HG02798 (cell line): Measurements from ENCODE around the gene ZNF846.
"Not testable (repeated sequence)": the region's sequence is repeated elsewhere in the genome, so short reads cannot be mapped to it uniquely, and the experiment has no call there.

Experiments used
- ATAC-seq: cut with Tn5 transposase; IDR thresholded peaks from one replicate; pipeline ENCODE4 v1.9.1; 2021; ENCODE audit warnings: mild to moderate bottlenecking; ENCODE audit not compliant: unreplicated experiment, poor library complexity

Gene ZNF846

DNA sequence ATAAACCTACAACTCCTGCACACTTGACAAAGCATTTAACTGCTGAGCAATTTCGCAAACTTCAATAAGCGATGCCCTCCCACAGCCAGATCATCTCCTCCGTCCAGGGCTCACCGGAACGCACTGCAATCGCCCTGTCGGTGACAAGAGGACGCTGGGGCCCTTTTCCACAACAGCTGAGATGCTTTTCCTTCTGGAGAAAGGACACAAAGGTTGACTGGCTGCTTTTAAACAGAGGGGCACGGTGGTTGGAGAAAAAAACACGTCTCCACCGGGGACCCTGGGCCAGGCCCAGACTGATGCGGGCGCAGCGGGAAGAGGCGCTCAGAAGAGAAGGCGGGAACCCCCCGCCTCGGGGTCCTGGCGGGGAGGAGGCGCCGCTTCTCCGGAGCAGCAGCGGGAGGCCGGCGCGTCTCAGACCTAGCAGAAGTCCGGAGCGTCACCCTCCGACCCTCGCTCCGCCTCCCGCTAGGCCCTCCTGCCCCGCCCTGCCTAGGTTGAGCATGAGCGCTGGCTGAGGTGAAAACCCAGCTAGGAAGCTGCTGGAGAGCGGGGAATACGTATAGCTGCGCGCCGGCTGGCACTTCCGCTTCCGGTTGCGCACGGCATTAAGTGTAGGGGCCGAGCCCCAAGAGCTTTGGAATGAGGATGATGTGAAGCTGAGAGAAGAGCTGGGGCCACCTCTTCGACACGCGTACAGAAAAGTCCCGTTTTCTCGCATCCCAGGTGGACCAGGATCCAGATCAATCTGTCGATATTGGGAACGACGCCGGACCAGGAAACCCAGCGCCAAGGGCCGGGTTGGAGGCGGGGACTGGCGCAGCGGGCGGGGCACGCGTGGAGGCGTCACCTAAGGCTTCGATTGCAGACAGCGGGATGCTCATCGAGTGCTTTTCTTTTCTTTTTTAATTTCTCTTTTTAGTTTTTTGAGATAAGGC is at the start of gene ZNF846:
Gene ZNF846 (minus strand): TSS at position 564 of the 938 bp plus-strand sequence. CDS start 3,788 bp downstream, outside the sequence.
- ATAC-seq, result peak; percentile 98

DNA sequence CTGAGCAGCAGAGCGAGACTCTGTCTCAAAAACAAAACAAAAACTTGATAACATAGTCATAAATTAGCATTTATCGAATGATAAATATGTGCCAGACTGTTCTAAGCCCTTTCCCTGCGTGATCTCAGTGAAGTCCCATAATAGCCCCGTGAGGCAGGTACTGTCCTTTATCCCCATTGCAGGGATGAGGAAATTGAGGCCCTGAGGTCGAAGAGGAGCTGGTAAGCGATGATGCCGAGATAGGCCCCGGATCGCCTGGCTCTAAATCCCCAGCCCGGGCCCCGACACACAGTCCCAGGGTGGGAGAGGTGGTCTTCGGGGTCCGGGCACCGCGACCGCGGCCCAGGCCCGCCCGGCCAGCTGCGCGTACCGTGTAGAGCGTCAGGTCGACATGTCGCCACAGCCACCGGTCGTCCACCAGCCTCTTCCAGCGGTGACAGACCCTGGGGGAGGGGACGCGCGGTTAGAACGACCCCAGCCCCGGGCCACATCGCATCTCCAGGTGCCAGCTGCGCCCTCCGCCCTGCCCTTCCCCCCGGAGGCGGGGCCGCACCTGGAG is 49.7 kb upstream of the ZNF846 start:
- ATAC-seq, result no peak

DNA sequence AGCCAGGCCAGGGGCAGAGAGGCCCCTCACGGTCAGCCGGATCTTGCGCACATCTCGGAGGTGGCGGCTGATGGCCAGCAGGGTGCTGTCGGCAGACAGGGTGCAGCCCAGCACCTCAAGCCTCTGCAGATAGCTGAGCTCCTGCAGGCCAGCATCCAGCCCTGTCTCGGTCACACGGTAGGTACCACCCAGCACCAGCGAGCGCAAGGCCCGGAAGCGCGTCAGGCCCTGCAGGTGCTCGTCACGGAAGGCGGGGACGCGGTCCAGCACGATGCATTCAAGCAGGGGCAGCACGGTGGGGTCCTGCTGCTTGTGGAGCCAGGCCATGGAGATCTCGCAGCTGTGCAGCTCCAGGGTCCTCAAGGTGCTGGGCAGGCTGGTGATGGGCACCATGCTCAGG is 42.6 kb upstream of the ZNF846 start:
- no peak for ATAC-seq

DNA sequence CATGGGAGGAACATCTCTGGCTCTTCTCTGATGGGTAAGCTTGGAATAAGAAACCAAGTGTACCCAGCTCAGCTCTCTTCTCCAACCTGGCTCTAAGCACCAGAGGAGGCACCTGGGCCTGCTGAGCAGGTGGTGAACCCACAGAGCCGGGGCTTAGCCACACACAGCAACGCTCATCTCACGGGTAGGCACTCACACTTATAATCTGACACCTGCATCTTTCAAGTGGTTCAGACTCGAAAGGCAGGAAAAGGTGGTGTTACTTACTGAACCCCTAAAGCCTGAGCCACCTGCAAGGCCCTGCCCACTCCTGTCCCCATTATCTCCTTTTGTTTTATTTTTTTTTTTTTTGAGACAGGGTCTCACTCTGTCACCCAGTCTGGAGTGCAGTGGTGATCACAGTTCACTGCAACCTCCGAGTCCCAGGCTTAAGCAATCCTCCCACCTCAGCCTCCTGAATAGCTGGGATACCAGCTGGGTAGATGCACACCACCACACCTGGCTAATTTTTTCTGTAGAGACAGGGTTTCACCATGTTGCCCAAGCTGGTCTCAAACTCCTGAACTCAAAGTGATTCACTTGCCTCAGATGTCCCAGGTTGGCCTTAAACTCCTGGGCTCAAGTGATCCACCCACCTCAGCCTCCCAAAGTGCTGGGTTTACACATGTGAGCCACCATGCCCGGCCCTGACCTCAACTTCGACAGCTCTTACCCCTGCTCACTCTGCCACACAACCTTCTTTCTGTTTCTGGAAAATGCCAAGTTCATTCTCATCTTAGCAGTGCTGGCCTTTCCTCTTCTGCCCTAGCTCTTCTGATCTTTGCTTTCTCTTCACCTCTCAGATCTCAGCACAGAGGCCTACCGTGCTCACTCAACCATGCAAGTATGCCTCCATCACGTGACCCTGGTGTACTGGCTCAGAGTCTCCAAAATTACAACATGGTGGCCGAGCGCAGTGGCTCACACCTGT is 40.6 kb upstream of the ZNF846 start:
- ATAC-seq, result no peak

GRCh38 chr19:9806803-9807202 is 38.3 kb upstream of the ZNF846 start:
- ATAC-seq, result no peak

DNA sequence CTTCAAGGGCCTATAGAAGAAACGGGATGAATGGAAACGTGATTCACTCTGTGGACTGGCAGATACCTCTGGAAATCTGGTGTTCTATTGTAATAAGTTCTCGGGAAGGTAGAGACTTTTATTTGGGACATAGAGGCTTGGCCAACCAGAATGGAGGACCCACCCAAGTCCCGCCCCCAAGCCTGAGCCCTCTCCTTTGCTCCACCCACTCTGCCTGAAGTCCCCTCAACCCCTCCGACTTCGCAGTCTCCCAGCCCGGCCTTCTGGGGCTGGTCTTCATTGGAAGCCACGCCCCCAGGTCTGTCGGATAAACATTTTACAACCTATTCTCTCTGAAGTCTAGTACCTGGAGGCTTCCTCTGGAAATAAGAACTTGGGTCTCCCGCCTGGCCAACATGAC is 33.4 kb upstream of the ZNF846 start:
- no peak for ATAC-seq

DNA sequence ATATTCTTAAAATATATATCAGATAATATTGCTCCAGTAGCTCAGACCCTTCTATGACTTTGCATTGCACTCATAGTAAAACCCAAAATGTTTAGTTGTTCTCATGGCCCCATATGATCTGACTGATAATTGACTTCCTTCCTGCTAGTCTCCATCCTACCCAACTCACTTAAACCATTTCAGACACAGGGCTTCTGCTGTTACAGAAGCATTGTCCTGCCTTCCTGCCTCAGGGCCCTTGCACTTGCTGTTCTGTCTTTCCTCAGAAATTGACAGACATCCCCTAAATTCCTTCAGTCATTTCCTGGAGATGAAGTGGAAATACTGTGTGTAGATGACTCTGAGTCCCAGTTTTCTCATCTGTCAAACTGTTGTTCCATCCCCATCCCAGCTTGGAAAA is 30.6 kb upstream of the ZNF846 start:
- ATAC-seq, result no peak

DNA sequence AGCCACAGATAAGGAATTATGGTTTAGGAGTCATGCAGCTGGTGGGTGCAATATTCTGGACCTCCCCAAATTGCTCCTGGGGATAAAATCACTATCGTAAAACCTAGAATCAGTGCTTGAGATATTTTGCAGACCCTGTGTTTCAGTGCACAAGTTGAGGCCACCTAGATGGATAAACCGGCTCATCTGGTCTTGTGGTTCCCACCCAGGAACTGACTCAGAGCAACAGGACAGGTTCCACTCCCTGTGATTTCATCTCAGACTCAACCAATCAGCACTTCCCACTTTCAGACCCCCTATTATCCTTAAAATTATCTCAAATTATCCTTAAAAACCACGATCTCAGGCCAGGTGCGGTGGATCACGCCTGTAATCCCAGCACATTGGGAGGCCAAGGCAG is 29.3 kb upstream of the ZNF846 start:
- ATAC-seq, result no peak

DNA sequence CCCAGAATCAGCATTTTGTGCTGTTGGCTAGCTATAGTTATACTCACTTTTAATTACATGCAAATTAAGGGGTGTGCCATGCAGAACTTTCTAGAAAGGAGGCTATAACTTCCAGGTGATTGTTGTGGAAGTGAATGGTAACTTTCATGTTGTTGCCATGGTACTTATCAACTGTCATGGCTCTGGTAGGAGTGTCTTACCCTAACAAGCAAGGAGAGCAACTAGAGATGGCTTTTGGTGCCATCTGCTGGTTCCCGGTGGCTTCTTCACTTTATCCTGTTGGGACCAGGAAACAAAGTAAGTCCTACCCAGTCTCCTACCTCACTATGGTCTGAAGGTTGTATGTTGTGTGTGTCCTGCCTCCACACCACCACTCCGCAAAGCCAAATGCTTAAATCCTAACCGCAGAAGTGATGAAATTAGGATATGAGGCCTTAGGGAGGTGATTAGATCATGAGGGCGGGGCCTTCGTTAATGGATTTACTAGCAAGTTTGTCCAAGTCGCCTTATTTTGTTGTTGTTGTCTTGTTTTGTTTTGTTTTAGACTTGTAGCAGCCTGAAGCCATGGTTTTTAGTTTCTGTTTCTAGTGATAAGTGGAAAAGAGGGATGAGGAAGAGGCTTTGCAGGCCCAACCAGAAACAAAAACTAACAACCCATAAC is 27.7 kb upstream of the ZNF846 start:
- peak; percentile 43 for ATAC-seq

- ATAC-seq, result no peak
These were observed 24.6 kb upstream of the ZNF846 start for GRCh38 chr19:9793071-9793591.

- ATAC-seq, result peak; percentile 56
These were observed 23.9 kb upstream of the ZNF846 start for GRCh38 chr19:9792206-9793070.

DNA sequence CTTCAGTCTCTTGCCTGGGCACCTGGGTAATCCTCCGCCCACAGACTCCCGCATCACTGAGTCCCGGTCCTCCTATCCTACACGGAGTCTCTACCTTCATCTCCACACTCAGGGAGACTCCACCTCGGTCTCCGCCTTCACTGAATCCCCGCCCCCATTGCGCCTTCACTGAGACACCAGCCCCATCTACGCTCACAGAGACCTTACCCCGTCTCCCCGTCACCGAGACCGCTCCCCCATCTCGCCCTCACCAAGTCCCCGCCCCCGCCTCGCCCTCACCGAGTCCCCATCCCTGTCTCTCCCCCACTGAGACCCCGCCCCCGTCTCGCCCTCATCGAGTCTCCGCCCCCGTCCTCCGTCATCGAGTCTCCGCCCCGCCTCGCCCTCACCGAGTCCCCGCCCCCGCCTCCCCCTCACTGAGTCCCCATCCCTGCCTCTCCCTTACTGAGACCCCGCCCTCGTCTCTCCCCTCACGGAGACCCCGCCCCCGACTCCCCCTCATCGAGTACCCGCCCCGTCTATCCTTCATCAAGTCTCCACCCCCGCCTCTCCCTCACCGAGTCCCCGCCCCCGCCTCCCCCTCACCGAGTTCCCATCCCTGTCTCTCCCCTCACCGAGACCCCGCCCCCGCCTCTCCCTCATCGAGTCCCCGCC is 23.1 kb upstream of the ZNF846 start:
- ATAC-seq, result peak; percentile 50

DNA sequence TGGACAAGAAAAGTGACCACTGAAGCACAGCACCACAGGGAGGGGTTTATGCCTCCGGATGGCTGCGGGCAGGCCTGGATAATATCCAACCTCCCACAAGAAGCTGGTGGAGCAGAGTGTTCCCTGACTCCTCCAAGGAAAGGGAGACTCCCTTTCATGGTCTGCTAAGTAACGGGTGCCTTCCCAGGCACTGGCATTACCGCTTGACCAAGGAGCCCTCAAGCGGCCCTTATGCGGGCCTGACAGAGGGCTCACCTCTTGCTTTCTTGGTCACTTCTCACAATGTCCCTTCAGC is 22.5 kb upstream of the ZNF846 start:
- not testable (repeated sequence) for ATAC-seq

DNA sequence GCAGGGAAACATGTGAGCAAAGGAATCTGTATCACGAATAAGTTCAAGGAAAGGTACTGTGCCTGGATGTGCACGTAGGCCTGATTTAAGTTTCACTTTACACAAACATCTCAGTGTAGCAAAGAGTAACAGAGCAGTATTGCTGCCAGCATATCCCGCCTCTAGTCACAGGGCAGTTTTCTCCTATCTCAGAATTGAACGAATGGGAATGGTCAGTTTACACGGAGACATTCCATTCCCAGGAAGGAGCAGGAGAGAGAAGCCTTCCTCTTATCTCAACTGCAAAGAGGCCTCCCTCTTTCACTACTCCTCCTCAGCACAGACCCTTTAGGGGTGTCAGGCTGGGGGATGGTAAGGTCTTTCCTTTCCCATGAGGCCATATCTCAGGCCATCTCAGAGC is 21.0 kb upstream of the ZNF846 start:
- ATAC-seq, result not testable (repeated sequence)

GRCh38 chr19:9789066-9789465 is 20.5 kb upstream of the ZNF846 start:
- no peak for ATAC-seq

DNA sequence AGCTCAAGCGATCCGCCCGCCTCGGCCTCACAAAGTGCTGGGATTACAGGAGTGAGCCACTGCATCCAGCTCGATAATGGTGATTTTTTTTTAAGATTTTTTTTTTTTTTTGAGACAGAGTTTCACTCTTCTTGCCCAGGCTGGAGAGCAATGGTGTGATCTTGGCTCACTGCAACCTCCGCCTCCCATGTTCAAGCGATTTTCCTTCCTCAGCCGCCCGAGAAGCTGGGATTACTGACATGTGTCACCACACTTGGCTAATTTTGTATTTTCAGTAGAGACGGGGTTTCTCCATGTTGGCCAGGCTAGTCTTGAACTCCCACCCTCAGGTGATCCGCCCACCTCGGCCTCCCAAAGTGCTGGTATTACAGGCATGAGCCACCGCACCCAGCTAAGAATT is 20.1 kb upstream of the ZNF846 start:
- ATAC-seq, result not testable (repeated sequence)

GRCh38 chr19:9786819-9787218 is 18.3 kb upstream of the ZNF846 start:
- ATAC-seq, result no peak

- no peak for ATAC-seq
These were observed 17.8 kb upstream of the ZNF846 start for GRCh38 chr19:9786342-9786741.
